ENCODE results near the gene LPP.

DNA sequence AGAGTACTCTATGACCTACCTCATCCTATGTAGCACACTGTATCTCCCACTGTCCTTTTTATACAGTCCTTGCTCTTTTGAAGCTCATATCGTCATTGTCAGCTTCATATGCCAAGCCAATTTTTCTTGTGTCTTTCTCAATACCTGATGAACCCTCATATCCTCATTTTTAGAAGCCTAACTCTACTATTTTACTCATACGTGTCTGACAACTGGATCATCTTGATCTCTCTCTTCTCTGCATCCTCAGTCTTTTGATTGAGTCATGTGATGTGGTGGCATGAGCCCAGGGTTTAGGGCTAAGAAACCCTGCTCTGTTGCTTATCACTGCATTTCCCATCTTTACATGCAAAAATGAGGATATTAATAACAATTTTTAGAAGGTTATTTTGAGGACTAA lies 352.0 kb downstream of the LPP start:
- TF ChIP-seq, protein P1, sequence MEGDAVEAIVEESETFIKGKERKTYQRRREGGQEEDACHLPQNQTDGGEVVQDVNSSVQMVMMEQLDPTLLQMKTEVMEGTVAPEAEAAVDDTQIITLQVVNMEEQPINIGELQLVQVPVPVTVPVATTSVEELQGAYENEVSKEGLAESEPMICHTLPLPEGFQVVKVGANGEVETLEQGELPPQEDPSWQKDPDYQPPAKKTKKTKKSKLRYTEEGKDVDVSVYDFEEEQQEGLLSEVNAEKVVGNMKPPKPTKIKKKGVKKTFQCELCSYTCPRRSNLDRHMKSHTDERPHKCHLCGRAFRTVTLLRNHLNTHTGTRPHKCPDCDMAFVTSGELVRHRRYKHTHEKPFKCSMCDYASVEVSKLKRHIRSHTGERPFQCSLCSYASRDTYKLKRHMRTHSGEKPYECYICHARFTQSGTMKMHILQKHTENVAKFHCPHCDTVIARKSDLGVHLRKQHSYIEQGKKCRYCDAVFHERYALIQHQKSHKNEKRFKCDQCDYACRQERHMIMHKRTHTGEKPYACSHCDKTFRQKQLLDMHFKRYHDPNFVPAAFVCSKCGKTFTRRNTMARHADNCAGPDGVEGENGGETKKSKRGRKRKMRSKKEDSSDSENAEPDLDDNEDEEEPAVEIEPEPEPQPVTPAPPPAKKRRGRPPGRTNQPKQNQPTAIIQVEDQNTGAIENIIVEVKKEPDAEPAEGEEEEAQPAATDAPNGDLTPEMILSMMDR (IDR thresholded peaks at IDR 0.05), result no peak
- TF ChIP-seq POLR2A (IDR thresholded peaks at IDR 0.05; ENCODE audit: low read length) (no peak), TFCP2L1 (CRISPR knock-in tag; IDR thresholded peaks at IDR 0.05) (no peak), CHD4 (IDR thresholded peaks at IDR 0.05; ENCODE audit: borderline replicate concordance) (no peak), RFX5 (IDR thresholded peaks at IDR 0.05) (no peak), PHF8 (IDR thresholded peaks at IDR 0.05; ENCODE audit: borderline replicate concordance, low read depth) (no peak), KDM5A (IDR thresholded peaks at IDR 0.05) (no peak), ESRRA (IDR thresholded peaks at IDR 0.05; ENCODE audit: borderline replicate concordance, low read length) (no peak), HDAC2 (IDR thresholded peaks at IDR 0.05) (no peak)
- TF ChIP-seq, protein P2, sequence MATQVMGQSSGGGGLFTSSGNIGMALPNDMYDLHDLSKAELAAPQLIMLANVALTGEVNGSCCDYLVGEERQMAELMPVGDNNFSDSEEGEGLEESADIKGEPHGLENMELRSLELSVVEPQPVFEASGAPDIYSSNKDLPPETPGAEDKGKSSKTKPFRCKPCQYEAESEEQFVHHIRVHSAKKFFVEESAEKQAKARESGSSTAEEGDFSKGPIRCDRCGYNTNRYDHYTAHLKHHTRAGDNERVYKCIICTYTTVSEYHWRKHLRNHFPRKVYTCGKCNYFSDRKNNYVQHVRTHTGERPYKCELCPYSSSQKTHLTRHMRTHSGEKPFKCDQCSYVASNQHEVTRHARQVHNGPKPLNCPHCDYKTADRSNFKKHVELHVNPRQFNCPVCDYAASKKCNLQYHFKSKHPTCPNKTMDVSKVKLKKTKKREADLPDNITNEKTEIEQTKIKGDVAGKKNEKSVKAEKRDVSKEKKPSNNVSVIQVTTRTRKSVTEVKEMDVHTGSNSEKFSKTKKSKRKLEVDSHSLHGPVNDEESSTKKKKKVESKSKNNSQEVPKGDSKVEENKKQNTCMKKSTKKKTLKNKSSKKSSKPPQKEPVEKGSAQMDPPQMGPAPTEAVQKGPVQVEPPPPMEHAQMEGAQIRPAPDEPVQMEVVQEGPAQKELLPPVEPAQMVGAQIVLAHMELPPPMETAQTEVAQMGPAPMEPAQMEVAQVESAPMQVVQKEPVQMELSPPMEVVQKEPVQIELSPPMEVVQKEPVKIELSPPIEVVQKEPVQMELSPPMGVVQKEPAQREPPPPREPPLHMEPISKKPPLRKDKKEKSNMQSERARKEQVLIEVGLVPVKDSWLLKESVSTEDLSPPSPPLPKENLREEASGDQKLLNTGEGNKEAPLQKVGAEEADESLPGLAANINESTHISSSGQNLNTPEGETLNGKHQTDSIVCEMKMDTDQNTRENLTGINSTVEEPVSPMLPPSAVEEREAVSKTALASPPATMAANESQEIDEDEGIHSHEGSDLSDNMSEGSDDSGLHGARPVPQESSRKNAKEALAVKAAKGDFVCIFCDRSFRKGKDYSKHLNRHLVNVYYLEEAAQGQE (IDR thresholded peaks at IDR 0.05), result no peak
- TF ChIP-seq, protein P3, sequence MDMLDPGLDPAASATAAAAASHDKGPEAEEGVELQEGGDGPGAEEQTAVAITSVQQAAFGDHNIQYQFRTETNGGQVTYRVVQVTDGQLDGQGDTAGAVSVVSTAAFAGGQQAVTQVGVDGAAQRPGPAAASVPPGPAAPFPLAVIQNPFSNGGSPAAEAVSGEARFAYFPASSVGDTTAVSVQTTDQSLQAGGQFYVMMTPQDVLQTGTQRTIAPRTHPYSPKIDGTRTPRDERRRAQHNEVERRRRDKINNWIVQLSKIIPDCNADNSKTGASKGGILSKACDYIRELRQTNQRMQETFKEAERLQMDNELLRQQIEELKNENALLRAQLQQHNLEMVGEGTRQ (IDR thresholded peaks at IDR 0.05), result no peak
- TF ChIP-seq, protein P4, sequence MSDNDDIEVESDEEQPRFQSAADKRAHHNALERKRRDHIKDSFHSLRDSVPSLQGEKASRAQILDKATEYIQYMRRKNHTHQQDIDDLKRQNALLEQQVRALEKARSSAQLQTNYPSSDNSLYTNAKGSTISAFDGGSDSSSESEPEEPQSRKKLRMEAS (IDR thresholded peaks at IDR 0.05), result no peak
